ENCODE results near the gene SRRD. TPM values are rescaled to one million over a fixed set of nuclear protein-coding genes. Genes with fewer than 3 reads are reported as not detected.
A peak's percentile ranks its signal among the peaks of the same experiment; 100 is the strongest.
"Not testable (repeated sequence)": the region's sequence is repeated elsewhere in the genome, so short reads cannot be mapped to it uniquely, and the experiment has no call there.

The SRRD gene
- polyA plus RNA-seq, 10 donors: 21.1 to 28.0 (median 24.6) TPM

GRCh38 chr22:26515931-26516330 lies 32.3 kb downstream of the SRRD start:
- no peak for DNase-seq

- no peak for DNase-seq
These were observed 32.8 kb downstream of the SRRD start for GRCh38 chr22:26516503-26516902.

GRCh38 chr22:26517429-26517828 lies 33.8 kb downstream of the SRRD start:
- DNase-seq: no peak

GRCh38 chr22:26522012-26522411 lies 38.3 kb downstream of the SRRD start:
- no peak for DNase-seq

DNA sequence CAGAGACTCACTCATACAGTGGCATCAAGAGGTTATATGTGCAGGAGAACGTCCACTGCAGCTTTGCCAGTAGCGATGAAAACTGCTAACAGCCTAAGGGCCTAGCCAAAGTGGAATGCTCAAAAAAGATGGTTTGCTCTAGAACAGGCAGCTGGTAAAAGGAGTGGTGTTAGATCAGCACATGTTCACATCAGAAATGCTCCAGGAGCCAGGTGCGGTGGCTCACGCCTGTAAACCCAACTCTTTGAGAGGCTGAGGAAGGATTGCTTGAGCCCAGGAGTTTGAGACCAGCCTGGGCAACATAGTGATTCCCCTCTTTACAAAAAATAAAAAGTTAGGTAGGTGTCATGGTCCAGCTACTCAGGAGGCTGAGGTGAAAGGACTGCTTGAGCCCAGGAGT lies 38.9 kb downstream of the SRRD start:
- DNase-seq: no peak

DNA sequence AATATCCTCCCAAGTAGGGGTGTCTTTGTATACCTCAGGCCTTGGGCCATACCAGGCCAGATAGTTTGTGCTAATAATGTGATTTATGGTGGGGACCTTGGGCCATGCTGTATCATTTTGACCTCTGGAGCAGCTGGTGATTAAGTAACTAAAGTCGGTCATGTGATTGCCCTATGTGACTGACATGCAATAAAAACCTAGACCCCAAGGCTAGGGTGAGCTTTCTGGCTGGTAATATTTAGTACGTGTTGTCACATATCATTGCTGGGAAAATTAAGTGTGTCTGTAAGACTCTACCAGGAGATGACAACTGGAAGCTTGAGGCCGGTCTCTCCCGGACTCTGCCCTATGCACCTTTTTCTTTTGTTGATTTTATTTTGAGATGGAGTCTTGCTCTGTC lies 41.2 kb downstream of the SRRD start:
- DNase-seq: no peak

GRCh38 chr22:26525946-26526564 lies 42.4 kb downstream of the SRRD start:
- DNase-seq: no peak

DNA sequence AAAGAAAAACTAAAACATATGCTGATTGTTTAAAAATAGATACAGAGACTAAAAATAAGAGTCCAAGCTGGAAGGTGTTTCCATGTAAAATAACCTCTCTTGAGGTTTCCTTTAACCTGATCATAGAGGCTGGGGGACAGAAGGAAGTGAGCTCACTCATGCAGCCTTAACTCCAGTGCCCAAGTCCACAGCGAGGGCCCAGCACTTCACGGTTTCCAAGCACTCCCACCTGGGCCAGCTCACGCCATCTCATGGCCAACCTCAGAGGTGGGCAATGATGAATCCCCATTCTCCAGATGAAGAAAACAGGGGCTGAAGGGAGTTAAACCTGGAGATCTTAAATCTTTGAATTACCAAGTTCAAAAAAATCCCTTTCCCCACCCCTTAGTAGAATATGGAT lies 43.5 kb downstream of the SRRD start:
- no peak for DNase-seq

DNA sequence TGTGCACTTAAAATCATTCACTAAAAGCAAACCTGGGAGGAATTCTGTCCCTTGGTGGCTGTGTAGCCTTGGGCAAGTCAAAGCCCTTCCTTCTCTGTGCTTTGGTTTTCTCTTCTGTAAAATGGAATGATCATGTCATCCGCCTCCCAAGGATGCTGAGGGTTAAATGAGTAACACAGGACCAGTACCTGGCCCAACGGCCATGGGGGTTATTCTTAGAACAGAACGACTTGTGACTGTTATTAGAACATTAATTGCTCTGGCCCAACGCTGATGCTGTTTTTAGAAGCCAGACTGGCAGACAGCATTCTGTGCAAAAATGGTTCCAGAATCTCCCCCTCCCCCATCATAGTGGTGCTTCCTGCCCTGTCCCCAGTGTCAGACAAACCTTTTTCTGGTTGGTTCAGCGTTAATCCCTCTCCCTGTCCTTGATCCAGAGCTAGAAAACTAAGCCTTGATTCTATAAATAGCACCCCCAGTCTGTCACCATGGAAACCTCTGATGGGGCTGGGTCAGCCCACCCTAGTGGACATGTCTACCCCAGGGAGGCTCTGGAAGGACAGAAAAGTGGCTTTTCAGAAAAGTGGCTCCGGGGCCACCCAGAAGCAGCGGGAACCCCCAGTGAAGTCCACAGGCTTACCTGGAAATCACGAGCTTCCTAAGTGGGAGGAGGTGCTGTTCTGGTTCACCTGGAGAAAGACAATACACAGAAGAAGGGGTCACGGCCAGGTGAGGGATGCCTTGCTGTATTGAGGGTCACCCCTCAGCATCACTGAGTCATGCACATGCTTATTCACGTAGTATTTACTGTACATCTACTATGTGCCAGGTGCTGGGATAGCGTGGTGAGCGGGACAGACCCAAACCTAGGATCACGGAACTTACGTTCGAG lies 44.1 kb downstream of the SRRD start:
- no peak for DNase-seq

GRCh38 chr22:26528518-26528917 lies 44.8 kb downstream of the SRRD start:
- DNase-seq: not testable (repeated sequence)

DNA sequence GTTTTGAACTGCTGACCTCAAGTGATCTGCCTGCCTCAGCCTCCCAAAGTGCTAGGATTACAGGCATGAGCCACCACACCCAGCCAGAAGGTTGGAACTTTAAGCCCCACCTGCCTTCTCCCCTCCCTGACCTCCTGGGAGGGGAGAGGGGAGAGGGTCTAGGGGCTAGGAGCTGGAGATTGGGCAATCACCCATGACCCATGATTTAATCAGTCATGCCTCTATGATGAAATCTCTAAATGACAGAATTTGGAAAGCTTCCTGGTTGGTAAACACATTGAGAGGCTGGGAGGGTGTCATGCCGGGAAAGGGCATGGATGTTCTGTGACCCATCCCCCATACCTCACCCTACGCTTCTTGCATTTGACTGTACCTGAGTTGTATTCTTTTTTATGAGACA lies 45.7 kb downstream of the SRRD start:
- no peak for DNase-seq

GRCh38 chr22:26534171-26534855 lies 50.6 kb downstream of the SRRD start:
- DNase-seq: no peak

GRCh38 chr22:26534874-26535602 lies 51.4 kb downstream of the SRRD start:
- no peak for DNase-seq

DNA sequence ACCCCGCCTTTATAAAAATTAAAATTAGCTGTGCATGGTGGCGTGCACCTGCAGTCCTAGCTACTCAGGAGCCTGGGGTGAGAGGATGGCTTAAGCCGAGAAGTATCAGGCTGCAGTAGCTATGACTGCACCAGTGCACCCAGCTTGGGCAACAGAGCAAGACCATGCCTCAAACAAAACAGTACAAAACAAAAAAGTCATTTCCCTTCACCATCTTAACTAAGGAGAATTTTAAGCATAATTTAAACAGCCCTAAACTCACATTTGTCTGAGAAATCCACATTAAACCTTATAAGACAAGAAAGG lies 51.9 kb downstream of the SRRD start:
- no peak for DNase-seq

DNA sequence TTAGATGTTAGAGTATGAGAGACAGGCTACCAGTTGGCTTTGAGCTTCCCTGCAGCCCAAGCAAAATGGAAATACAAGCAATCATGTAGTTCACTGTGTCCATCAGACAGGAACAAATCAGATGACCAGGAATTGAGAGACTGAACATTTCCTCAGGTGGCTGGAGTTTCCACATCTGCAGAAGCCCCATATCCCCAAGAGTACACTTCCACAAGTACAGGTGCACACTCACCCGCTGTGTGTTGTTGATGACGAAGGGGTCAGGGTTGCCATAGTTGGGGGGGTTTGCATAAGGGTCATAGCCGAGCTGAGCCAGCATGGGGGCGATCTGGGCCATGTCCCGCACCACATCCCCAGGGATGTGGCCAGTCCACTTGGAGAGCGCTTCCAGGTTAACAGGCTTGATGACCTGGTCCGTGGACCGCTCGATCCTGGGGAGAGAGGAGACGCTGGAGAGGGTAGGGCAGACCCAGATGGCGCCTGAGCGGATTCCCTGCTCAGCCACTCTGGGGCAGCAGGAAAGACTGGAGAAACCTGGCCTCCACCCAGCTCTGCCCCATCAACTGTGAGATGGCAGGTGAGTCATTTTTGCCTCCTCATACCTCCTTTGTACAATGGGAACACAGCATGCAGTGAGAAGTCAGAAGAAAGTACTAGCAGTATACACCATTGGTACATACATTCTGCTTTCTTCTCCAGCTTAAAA lies 52.5 kb downstream of the SRRD start:
- no peak for DNase-seq

DNA sequence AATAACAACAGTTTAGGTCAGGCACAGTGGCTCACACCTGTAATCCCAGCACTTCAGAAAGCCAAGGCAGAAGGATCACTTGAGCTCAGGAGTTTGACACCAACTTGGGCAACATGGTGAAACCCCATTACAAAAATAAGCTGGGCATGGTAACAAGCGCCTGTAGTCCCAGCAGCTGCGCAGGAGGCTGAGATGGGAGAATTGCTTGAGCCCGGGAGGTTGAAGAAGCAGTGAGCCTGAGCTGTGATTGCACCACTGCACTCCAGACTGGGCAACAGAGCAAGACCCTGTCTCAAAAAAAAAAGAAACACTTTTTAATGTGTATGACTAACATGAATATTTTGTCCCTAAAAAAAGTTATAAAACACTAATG lies 53.1 kb downstream of the SRRD start:
- no peak for DNase-seq

DNA sequence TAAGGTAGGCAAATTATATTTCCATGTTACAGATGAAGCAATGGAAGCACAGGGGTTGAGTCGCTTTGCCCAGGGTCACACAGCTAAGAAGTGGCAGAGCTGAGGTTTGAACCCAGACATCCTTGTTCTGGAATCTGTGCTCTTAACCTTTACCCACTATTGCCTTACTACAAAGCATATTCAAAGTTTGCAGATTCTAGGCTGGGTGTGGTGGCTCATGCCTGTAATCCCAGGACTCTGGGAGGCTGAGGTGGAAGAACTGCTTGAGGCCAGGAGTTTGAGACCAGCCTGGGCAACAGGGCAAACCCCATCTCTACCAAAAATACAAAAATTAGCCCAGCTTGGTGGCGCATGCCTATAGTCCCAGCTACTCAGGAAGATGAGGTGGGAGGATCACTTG lies 56.4 kb downstream of the SRRD start:
- DNase-seq: no peak

GRCh38 chr22:26541167-26541819 lies 57.6 kb downstream of the SRRD start:
- DNase-seq: no peak

DNA sequence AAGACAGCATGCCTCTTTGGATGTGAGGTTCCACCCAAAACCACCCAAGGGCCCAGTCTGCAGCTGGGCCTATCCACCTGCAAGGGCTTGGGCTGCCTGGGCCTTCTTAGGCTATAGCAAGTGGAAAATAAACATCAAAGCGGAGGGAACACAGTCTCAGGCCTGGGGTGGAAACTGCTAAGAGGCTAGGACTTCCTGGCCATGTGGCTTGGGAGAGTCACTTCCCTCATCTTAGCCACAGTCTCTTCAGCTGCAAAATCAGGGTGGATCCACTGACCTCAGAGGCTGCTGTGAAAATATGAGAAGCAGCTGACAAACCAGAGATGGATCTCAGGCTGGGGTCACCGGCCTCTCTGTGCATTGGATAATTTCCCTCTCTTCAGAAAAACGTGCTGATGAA lies 59.2 kb downstream of the SRRD start:
- peak in 2 of 3 donors; percentile 22 to 48 for DNase-seq
